ENCODE results near the gene OR1S2. TPM values are rescaled to one million over a fixed set of nuclear protein-coding genes. Genes with fewer than 3 reads are reported as not detected.

OR1S2 gene
- total RNA-seq, 1 experiment from 2014 or later = not detected

DNA sequence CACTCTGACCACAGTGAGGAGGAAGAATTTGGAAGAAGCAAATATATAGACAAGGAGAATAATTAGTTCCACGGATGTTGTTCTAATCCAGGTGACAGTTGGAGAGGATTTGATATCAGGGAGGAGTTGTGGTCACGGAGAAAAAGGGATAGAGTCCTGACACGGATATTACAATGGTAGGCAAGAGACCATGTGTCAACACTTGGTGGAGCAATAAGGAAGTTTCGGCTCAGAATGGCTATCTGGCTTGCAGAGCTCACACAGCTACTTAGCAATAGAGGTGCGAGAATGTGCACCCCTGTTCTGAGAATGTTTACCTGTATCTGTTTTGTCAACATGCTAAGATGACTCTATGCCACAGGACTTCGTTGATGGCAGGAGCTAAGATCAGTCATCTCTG lies 25.5 kb downstream of the OR1S2 start:
- no peaks in the 10 kb centered on the region for H3K4me1 ChIP-seq (ENCODE audit: control insufficient read depth, insufficient read depth, low read length)
- no peak overlapping the region for H3K27ac ChIP-seq (ENCODE audit: low read length)
- in situ Hi-C loops (cut with HindIII; ENCODE audit: low pct_unique_long_range_greater_than_20kb, low sequenced_read_pairs) = no loop called here
- no peaks in the 10 kb centered on the region for H3K36me3 ChIP-seq (ENCODE audit: control insufficient read depth, insufficient read depth, low read length)
- no peak for DNase-seq (ENCODE audit: low read depth, low spot score)
- no TSS peak for BruUV-seq (replicated peaks)
- no peaks in the 10 kb centered on the region for H3K9me3 ChIP-seq (ENCODE audit: control insufficient read depth, insufficient read depth, low read depth, low read length)
- TF ChIP-seq, protein P1, sequence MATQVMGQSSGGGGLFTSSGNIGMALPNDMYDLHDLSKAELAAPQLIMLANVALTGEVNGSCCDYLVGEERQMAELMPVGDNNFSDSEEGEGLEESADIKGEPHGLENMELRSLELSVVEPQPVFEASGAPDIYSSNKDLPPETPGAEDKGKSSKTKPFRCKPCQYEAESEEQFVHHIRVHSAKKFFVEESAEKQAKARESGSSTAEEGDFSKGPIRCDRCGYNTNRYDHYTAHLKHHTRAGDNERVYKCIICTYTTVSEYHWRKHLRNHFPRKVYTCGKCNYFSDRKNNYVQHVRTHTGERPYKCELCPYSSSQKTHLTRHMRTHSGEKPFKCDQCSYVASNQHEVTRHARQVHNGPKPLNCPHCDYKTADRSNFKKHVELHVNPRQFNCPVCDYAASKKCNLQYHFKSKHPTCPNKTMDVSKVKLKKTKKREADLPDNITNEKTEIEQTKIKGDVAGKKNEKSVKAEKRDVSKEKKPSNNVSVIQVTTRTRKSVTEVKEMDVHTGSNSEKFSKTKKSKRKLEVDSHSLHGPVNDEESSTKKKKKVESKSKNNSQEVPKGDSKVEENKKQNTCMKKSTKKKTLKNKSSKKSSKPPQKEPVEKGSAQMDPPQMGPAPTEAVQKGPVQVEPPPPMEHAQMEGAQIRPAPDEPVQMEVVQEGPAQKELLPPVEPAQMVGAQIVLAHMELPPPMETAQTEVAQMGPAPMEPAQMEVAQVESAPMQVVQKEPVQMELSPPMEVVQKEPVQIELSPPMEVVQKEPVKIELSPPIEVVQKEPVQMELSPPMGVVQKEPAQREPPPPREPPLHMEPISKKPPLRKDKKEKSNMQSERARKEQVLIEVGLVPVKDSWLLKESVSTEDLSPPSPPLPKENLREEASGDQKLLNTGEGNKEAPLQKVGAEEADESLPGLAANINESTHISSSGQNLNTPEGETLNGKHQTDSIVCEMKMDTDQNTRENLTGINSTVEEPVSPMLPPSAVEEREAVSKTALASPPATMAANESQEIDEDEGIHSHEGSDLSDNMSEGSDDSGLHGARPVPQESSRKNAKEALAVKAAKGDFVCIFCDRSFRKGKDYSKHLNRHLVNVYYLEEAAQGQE (IDR thresholded peaks at IDR 0.05; ENCODE audit: insufficient read depth in 1 of 2, low read depth in 2 of 2, low read length in 1 of 2) = no peak
- TF ChIP-seq, protein P2, sequence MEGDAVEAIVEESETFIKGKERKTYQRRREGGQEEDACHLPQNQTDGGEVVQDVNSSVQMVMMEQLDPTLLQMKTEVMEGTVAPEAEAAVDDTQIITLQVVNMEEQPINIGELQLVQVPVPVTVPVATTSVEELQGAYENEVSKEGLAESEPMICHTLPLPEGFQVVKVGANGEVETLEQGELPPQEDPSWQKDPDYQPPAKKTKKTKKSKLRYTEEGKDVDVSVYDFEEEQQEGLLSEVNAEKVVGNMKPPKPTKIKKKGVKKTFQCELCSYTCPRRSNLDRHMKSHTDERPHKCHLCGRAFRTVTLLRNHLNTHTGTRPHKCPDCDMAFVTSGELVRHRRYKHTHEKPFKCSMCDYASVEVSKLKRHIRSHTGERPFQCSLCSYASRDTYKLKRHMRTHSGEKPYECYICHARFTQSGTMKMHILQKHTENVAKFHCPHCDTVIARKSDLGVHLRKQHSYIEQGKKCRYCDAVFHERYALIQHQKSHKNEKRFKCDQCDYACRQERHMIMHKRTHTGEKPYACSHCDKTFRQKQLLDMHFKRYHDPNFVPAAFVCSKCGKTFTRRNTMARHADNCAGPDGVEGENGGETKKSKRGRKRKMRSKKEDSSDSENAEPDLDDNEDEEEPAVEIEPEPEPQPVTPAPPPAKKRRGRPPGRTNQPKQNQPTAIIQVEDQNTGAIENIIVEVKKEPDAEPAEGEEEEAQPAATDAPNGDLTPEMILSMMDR (IDR thresholded peaks at IDR 0.05) = no peak
- no peak for TF ChIP-seq POLR2AphosphoS5 (IDR thresholded peaks at IDR 0.05; ENCODE audit: low read depth, low read length)
- no peak for TF ChIP-seq SIN3A (IDR thresholded peaks at IDR 0.05; ENCODE audit: borderline replicate concordance, insufficient read depth, low read depth, low read length)
- TF ChIP-seq TCF7L2 (IDR thresholded peaks at IDR 0.05; ENCODE audit: low read depth, low read length) = no peak
- no peak for ATAC-seq
- ChIA-PET CTCF (no interaction called here), POLR2A (no interaction called here)
- 0 out of 2 replicates have a peak, but pooled peaks cover 4% of the 10 kb centered on the region for H3K27me3 ChIP-seq (ENCODE audit: control insufficient read depth, insufficient read depth, low read length)
- no peak overlapping the region for H3K4me3 ChIP-seq (ENCODE audit: low read depth in 2 of 2, low read length in 2 of 2)
- intact Hi-C loops (cut with micrococcal nuclease; ENCODE audit: unreplicated experiment) = no loop called here

DNA sequence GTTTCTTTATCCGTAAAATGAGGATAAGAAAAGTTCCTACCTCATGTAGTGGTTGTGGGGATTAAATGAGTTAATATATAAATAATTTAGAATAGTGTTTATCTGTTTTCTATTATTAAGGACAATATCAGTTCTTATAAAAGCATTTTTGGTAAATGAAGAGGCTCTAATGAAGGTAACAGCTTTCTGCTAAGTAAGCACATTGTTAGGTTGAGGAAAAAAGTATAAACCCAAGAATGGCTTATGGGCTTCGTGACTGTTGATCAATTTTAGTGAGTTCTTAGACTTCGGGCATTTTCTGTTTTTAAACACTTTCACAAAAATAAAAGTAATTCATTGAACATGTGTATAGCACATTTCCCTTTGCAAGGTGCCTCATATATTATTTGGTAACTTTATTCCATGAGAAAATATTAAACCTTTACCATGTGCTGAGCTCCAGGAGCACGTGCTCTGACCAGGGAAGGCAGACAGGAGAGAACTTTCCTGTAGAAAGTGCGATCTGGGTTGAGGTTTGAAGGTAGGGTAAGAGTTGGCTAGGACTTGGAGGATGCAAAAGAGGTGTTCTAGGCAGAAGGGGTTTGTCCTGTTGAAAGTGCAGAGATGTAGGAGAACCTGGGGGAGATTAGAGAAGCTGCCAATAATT lies 26.4 kb downstream of the OR1S2 start:
- Histone ChIP-seq H3K27ac (ENCODE audit: low read length) (no peak overlapping the region), H3K36me3 (ENCODE audit: control insufficient read depth, insufficient read depth, low read length) (no peaks in the 10 kb centered on the region), H3K9me3 (ENCODE audit: control insufficient read depth, insufficient read depth, low read depth, low read length) (no peaks in the 10 kb centered on the region), H3K4me3 (ENCODE audit: low read depth in 2 of 2, low read length in 2 of 2) (no peak overlapping the region), H3K27me3 (ENCODE audit: control insufficient read depth, insufficient read depth, low read length) (0 out of 2 replicates have a peak, but pooled peaks cover 4% of the 10 kb centered on the region), H3K4me1 (ENCODE audit: control insufficient read depth, insufficient read depth, low read length) (no peaks in the 10 kb centered on the region)
- BruUV-seq (replicated peaks) = no TSS peak
- intact Hi-C loops (cut with micrococcal nuclease; ENCODE audit: unreplicated experiment) = no loop called here
- TF ChIP-seq POLR2AphosphoS5 (IDR thresholded peaks at IDR 0.05; ENCODE audit: low read depth, low read length) = no peak
- TF ChIP-seq TCF7L2 (IDR thresholded peaks at IDR 0.05; ENCODE audit: low read depth, low read length) = no peak
- TF ChIP-seq, protein P2 (IDR thresholded peaks at IDR 0.05) = no peak
- TF ChIP-seq, protein P1 (IDR thresholded peaks at IDR 0.05; ENCODE audit: insufficient read depth in 1 of 2, low read depth in 2 of 2, low read length in 1 of 2) = no peak
- no peak for TF ChIP-seq SIN3A (IDR thresholded peaks at IDR 0.05; ENCODE audit: borderline replicate concordance, insufficient read depth, low read depth, low read length)
- POLR2A ChIA-PET = no interaction called here
- in situ Hi-C loops (cut with HindIII; ENCODE audit: low pct_unique_long_range_greater_than_20kb, low sequenced_read_pairs) = no loop called here
- no peak for DNase-seq (ENCODE audit: low read depth, low spot score)
- CTCF ChIA-PET = no interaction called here
- no peak for ATAC-seq

Measured in Panc1 (cell line).